Neural progenitor cell (in vitro differentiated cells): ENCODE measurements around the gene MAPK8.

Experiments used
- EZH2 ChIP-seq: fragments of 200-600 bp; sonication (generic); IDR thresholded peaks from 2 replicates; pipeline ENCODE4 v1.6.1; 2017; ENCODE audit warnings: antibody characterized with exemption, mild to moderate bottlenecking, moderate library complexity
- EZH2phosphoT487 ChIP-seq: fragments of 200-600 bp; sonication (generic); IDR thresholded peaks from 2 replicates; pipeline ENCODE4 v1.6.1; 2017; ENCODE audit warnings: antibody characterized with exemption
- TF ChIP-seq, protein P1 (sequence below): fragments of 200-600 bp; sonication (generic); IDR thresholded peaks from 2 replicates; pipeline ENCODE4 v1.5.1; 2017; ENCODE audit warnings: antibody characterized with exemption, mild to moderate bottlenecking

DNA sequence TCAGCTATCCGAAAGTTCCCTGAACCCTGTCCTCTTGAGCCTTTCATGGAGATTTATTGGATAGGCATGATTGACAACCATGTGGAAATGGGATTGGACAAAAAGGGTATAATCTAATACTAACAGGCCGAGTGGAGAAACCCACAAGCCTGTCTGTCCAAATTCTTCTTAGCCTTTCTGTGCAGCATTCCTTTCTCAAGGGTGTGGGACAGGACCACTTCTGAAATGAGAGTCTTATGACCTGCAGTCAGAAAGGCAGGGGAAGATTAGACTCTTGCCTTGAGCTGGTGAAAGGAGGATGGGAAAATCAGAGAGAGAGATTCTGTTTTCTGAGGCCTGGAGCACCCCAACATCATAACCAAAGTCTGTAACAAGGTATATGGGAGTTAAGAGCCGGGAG lies 85.5 kb downstream of the MAPK8 start:
- TF ChIP-seq, protein P1, sequence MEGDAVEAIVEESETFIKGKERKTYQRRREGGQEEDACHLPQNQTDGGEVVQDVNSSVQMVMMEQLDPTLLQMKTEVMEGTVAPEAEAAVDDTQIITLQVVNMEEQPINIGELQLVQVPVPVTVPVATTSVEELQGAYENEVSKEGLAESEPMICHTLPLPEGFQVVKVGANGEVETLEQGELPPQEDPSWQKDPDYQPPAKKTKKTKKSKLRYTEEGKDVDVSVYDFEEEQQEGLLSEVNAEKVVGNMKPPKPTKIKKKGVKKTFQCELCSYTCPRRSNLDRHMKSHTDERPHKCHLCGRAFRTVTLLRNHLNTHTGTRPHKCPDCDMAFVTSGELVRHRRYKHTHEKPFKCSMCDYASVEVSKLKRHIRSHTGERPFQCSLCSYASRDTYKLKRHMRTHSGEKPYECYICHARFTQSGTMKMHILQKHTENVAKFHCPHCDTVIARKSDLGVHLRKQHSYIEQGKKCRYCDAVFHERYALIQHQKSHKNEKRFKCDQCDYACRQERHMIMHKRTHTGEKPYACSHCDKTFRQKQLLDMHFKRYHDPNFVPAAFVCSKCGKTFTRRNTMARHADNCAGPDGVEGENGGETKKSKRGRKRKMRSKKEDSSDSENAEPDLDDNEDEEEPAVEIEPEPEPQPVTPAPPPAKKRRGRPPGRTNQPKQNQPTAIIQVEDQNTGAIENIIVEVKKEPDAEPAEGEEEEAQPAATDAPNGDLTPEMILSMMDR: no peak
- TF ChIP-seq EZH2 (no peak), EZH2phosphoT487 (no peak)
